Activated CD8-positive, alpha-beta T cell treated with anti-CD3 and anti-CD28 coated beads, Interleukin-2, amount 10 ng/mL, durations not matched to agents 7 days and 5 days (primary cell): ENCODE results near the gene ZNF837. TPM values are rescaled to one million over a fixed set of nuclear protein-coding genes. Genes with fewer than 3 reads are reported as not detected.
"Not testable (repeated sequence)": the region's sequence is repeated elsewhere in the genome, so short reads cannot be mapped to it uniquely, and the experiment has no call there.

Experiments
- ATAC-seq: fragments of 150-1000 bp; cut with Tn5 transposase; one replicate; pipeline ENCODE4 v1.10.0; 2021; ENCODE audit warnings: moderate library complexity
- CTCF ChIA-PET: fragments of 350-600 bp; sonication (Branson Sonifier 250); formaldehyde crosslinking; loops from one replicate; lab custom pipeline; 2021; ENCODE audit warnings: antibody characterized with exemption; lab: Charles Lee
- POLR2A ChIA-PET: fragments of 350-600 bp; sonication (Branson Sonifier 250); formaldehyde crosslinking; loops from one replicate; lab custom pipeline; 2021; ENCODE audit warnings: antibody characterized with exemption; lab: Charles Lee
- DNase-seq: peaks from one replicate; pipeline ENCODE4 v3.0.0-alpha.2; 2020
- H3K27ac Mint-ChIP-seq: one replicate; pipeline ENCODE4 v1.8.0; 2021; ENCODE audit warnings: mild to moderate bottlenecking, mixed read lengths
- H3K27me3 Mint-ChIP-seq: one replicate; pipeline ENCODE4 v1.8.0; 2021; ENCODE audit warnings: low read depth, mixed read lengths
- H3K36me3 Mint-ChIP-seq: one replicate; pipeline ENCODE4 v1.8.0; 2021; ENCODE audit warnings: low read depth, mixed read lengths
- H3K4me1 Mint-ChIP-seq: one replicate; pipeline ENCODE4 v1.8.0; 2021; ENCODE audit warnings: low read depth, mixed read lengths
- H3K4me3 Mint-ChIP-seq: one replicate; pipeline ENCODE4 v1.8.0; 2021; ENCODE audit warnings: mild to moderate bottlenecking, mixed read lengths
- H3K9me3 Mint-ChIP-seq: one replicate; pipeline ENCODE4 v1.8.0; 2022; ENCODE audit warnings: mixed read lengths; ENCODE audit not compliant: insufficient read depth
- total RNA-seq, 2 experiments: library from RNA; stranded (reverse); gene quantifications; one replicate each; pipeline ENCODE4 v1.2.3, GENCODE V29; 2021

ZNF837 gene
- total RNA-seq, 2 experiments from 2014 or later: 1.3 to 1.5 TPM

DNA sequence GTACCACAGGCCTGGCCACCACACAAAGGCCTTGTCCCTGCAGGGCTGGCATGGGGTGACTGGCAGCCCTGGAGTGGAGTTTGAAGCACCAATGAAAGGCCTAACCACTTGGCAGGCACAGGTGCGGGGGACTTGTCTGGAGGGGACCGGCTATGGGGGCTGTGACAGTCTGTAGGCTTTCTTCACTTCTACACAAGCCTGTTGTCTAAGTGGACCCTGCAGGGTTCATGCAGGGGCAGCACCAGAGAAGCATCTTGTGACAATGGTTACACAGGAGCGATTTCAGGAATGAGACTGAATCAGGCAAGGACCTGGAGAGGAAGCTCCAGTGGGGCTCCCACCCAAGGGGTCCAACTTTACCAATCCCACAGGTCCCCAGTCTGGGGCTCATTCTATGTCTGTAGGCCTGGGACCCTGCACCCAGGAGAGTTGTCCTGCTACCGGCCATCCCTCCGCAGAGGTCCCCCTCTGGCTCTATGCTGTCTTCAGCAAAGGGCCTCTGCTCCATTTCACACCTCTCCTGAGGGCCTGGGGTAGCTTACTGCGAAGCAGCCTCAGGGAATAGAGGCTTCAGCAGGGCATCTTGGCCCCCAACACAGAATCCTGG, 2.3 kb upstream of the ZNF837 start:
- H3K27me3 Mint-ChIP-seq: no peaks in the 10 kb centered on the region
- ATAC-seq (no peak), DNase-seq (no peak)
- peaks cover 44% of the 10 kb centered on the region for H3K4me1 Mint-ChIP-seq
- peak overlapping the region; percentile 40 for H3K4me3 Mint-ChIP-seq
- CTCF ChIA-PET: interaction anchor here (1.3 kb wide), 1 partner anchor 36 kb away, joined by 3 read pairs; no protein-coding TSS in a partner anchor
- peaks cover 10% of the 10 kb centered on the region for H3K36me3 Mint-ChIP-seq
- peak overlapping the region; percentile 49 for H3K27ac Mint-ChIP-seq
- POLR2A ChIA-PET: no interaction called here
- H3K9me3 Mint-ChIP-seq: no peaks in the 10 kb centered on the region

DNA sequence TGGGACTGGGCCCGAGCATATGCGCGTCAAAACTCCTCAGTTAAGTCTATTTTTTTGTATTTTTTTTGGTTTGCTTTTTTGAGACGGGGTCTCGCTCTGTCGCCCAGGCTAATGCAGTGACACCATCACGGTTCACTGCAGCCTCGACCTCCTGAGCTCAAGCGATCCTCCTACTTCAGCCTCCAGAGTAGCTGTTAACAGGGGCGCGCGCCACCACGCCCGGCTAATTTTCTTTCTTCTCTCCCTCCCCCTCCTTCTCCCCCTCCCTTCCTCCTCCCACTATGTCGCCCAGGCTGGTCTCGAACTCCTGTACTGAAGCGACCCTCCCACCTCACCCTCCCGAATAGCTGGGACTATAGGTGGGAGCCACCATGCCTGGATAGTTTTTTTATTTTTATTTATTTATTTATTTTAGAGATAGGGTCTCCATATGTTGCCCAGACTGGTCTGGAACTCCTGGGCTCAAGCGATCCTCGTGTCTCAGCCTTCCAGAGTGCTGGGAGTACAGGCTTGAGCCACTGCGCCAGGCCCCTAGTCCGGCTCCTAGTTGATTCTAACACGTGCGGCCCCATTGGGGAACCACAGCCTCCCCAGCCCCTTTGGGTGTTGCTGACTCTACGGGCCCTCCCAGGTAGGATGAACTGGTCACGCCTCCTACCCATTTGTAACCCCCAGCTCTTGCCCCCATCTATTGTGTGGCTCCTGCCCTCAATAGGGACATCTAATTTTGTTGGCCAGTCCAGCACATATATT, 806 bp upstream of the ZNF837 start:
- Mint-ChIP-seq H3K27me3 (no peaks in the 10 kb centered on the region), H3K27ac (peak overlapping the region; percentile 94), H3K4me3 (peak overlapping the region; percentile 82), H3K9me3 (no peaks in the 10 kb centered on the region), H3K4me1 (peaks cover 40% of the 10 kb centered on the region), H3K36me3 (no peaks in the 10 kb centered on the region)
- ATAC-seq (no peak), DNase-seq (no peak)
- POLR2A ChIA-PET: interaction anchor here (1.0 kb wide), 2 partner anchors 25 to 34 kb away, joined by 3 read pairs; no protein-coding TSS in a partner anchor
- CTCF ChIA-PET: interaction anchor here (0.7 to 1.3 kb wide), 2 partner anchors 27 to 34 kb away, joined by 3 read pairs; partner anchors contain the start of gene ZNF584

DNA sequence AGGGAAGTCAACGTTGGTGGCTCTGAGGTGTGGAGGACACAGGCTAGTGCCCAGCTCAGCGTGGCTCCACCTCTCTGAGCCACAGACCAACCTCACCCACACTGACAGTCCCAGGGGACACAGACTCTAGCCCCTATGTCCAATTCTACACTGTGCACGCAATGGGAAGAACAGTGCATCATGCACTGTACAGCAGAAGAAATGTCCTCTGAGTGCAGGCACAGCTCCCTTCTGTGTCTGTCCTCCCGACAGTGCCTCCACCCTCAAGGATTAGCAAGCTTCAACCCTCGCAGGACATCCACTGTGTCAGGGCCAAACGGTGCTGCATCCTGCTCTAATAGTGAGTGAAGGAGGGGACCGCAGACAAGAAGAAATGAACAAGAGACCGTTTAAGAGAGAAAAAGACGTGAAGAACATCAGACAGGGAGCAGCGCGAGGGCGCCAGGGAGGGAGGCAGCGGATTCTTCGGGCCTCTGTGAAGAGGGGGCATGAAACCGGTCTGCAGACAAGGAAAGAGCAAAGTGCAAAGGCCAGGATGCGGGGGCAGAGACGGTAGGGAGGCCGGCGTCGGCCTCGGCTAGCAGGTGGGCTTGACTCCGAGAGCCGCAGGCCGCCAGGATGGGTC, 681 bp downstream of the ZNF837 start:
- Mint-ChIP-seq H3K36me3 (no peaks in the 10 kb centered on the region), H3K4me3 (peak overlapping the region; percentile 82), H3K9me3 (no peaks in the 10 kb centered on the region), H3K4me1 (peaks cover 32% of the 10 kb centered on the region), H3K27me3 (no peaks in the 10 kb centered on the region), H3K27ac (peak overlapping the region; percentile 94)
- ATAC-seq (no peak), DNase-seq (no peak)
- POLR2A ChIA-PET: interaction anchor here (0.9 to 1.5 kb wide), 3 partner anchors 16 to 33 kb away, joined by 4 to 15 read pairs (median 4); partner anchors contain the start of gene ZNF497
- CTCF ChIA-PET: interaction anchor here (0.5 to 0.8 kb wide), 2 partner anchors 8 to 17 kb away, joined by 3 read pairs; partner anchors contain the start of gene ZNF497

DNA sequence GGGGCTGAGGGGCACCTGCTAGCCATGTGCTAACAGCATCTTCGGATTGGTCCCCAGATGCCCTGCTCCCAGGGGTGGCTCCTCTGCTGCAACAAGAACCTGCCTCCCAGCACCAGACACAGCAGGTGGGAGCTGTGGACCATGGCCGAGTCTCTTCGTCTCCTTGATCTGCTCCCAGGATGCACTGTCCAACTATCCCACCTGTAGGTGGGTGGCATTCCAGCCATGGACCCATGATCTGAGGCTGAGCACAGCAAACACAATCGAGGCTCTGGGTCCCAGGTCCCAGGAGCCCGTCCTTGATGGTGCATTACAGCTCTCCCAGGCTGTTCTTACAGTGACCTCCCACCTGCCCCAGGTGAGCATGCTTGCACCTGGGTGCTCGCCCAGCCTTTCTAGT, 1.6 kb downstream of the ZNF837 start:
- no peak for DNase-seq
- no peaks in the 10 kb centered on the region for H3K36me3 Mint-ChIP-seq
- ATAC-seq: no peak
- H3K9me3 Mint-ChIP-seq: no peaks in the 10 kb centered on the region
- peak overlapping the region; percentile 94 for H3K27ac Mint-ChIP-seq
- POLR2A ChIA-PET: interaction anchor here (0.9 to 1.5 kb wide), 3 partner anchors 15 to 32 kb away, joined by 4 to 15 read pairs (median 4); partner anchors contain the start of gene ZNF497
- H3K4me3 Mint-ChIP-seq: peak overlapping the region; percentile 82
- H3K27me3 Mint-ChIP-seq: no peaks in the 10 kb centered on the region
- CTCF ChIA-PET: interaction anchor here (0.8 kb wide), 1 partner anchor 16 kb away, joined by 3 read pairs; the partner anchor contains the start of gene ZNF497
- peaks cover 28% of the 10 kb centered on the region for H3K4me1 Mint-ChIP-seq

DNA sequence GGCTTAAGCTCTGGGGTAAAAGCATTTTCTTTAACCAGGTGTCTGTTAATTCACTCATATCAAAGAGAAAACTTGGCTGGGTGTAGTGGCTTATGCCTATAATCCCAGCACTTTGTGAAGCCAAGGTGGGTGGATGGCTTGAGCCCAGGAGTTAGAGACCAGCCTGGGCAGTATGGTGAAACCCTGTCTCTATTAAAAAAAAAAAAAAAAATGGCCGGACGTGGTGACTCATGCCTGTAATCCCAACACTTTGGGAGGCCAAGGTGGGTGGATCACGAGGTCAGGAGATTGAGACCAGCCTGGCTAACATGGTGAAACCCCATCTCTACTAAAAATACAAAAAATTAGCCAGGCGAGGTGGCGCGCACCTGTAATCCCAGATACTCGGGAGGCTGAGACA, 4.1 kb downstream of the ZNF837 start:
- peaks cover 11% of the 10 kb centered on the region for H3K4me1 Mint-ChIP-seq
- CTCF ChIA-PET, H3K27ac Mint-ChIP-seq, H3K36me3 Mint-ChIP-seq, H3K27me3 Mint-ChIP-seq, H3K4me3 Mint-ChIP-seq, ATAC-seq, DNase-seq, H3K9me3 Mint-ChIP-seq: not testable (repeated sequence)
- POLR2A ChIA-PET: interaction anchor here (1.3 kb wide), 1 partner anchor 15 kb away, joined by 4 read pairs; no protein-coding TSS in a partner anchor

DNA sequence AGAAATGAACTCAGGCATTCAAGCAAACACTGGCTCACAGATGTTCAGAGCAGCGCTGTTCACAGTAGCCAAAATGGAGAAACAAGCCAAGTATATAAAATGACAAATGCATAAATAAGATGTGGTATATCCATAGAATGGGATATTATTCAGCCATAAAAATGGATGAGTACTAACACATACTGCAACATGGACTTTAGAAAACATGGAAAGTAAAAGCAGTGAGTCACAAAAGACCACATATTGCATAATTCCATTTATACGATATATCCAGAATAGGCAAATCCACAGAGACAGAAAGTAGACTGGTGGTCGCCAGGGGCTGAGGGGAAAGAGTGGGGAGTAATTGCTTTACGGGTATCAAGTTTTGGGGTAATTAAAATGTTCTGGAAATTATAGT, 6.6 kb downstream of the ZNF837 start:
- DNase-seq (no peak), ATAC-seq (no peak)
- ChIA-PET CTCF (no interaction called here), POLR2A (interaction anchor here (0.7 to 1.2 kb wide), 2 partner anchors 11 to 18 kb away, joined by 3 read pairs; partner anchors contain the start of gene ZNF497)
- Mint-ChIP-seq H3K4me3 (no peak overlapping the region), H3K27me3 (no peaks in the 10 kb centered on the region), H3K27ac (no peak overlapping the region), H3K4me1 (no peaks in the 10 kb centered on the region), H3K36me3 (no peaks in the 10 kb centered on the region), H3K9me3 (no peaks in the 10 kb centered on the region)

DNA sequence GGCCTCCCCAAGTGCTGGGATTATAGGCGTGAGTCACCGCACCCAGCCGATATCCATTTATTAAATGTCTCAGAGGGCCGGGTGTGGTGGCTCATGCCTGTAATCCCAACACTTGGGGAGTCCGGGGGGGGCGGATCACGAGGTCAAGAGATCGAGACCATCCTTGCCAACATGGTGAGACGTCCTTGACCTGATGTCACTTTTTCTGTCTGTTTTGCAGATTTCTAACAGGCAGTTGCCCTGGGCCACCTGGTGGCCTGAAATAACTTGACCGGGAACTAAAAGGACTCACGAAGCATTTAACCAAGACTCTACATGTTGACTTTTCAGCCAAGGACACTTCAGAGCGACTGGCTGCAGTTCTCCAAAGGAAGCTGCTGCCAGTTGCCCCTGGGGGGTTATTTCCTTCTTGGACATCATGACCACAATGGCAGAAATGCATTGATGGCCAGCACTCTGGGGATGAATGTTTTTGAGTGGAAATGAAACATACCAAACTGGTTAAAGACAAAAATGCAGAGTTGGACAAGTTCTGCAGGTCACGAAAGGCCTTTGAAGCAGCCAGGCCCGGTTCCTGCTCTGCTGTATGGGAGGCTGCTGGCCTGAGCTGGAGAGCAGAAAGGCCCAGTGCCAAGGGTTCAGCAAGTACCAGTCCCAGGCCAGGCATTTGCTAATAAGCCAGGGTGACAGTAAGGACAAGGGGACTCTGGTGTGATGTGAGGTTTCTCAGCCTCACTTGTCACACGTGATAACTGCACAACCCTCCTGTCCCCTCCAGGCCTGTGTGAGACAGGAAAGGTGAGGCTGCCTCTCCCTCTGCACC, 8.3 kb downstream of the ZNF837 start:
- Mint-ChIP-seq H3K27ac (no peak overlapping the region), H3K4me1 (no peaks in the 10 kb centered on the region), H3K36me3 (no peaks in the 10 kb centered on the region), H3K4me3 (no peak overlapping the region), H3K27me3 (no peaks in the 10 kb centered on the region), H3K9me3 (no peaks in the 10 kb centered on the region)
- POLR2A ChIA-PET: interaction anchor here (1.2 kb wide), 1 partner anchor 10 kb away, joined by 3 read pairs; the partner anchor contains the start of gene ZNF497
- DNase-seq: no peak
- ATAC-seq: no peak
- CTCF ChIA-PET: interaction anchor here (0.7 kb wide), 1 partner anchor 7 kb away, joined by 3 read pairs; no protein-coding TSS in a partner anchor

DNA sequence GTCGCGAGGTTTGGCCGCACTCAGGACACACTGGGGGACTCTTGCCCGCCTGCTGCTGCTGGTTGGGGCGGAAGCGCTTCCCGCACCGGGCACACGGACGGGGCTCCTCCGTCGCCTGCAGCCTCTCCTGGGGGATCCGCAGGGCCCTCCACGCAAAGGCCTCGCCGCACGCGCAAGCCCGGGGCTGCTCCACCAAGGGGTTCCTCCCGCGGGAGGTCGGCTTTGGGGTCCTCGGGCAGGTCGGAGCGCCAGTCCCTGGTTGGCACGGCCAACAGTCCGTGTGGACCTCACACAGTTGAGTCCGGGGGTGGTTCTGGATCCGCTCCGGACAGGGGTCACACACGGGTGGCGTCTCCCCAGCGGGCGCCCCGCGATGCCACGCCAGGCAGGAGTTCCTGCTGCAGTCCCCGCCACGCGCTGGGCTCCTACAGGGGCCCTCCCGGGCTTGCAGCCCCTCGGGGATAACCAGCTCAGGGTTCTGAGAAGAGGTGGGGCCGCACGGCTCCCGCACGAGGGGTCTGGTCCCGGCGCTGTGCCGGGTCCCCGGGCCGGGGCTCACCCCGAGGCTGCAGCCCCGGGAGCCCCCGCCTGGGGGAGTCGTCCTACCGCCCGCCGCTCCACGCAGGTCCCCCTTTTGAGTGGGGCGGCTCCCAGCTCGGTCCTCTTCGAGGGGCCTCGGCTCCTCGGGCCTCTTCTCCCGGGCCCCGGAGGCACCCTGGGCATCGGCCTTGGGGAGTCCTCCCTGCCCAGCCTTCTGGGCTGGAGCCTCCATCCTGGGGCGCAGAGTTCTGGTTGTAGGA, 12.1 kb downstream of the ZNF837 start:
- ChIA-PET POLR2A (no interaction called here), CTCF (no interaction called here)
- DNase-seq: no peak
- ATAC-seq: no peak
- H3K4me3 Mint-ChIP-seq: no peak overlapping the region
- no peaks in the 10 kb centered on the region for H3K9me3 Mint-ChIP-seq
- H3K4me1 Mint-ChIP-seq: peaks cover 4% of the 10 kb centered on the region
- H3K27me3 Mint-ChIP-seq: no peaks in the 10 kb centered on the region
- no peak overlapping the region for H3K27ac Mint-ChIP-seq
- no peaks in the 10 kb centered on the region for H3K36me3 Mint-ChIP-seq

DNA sequence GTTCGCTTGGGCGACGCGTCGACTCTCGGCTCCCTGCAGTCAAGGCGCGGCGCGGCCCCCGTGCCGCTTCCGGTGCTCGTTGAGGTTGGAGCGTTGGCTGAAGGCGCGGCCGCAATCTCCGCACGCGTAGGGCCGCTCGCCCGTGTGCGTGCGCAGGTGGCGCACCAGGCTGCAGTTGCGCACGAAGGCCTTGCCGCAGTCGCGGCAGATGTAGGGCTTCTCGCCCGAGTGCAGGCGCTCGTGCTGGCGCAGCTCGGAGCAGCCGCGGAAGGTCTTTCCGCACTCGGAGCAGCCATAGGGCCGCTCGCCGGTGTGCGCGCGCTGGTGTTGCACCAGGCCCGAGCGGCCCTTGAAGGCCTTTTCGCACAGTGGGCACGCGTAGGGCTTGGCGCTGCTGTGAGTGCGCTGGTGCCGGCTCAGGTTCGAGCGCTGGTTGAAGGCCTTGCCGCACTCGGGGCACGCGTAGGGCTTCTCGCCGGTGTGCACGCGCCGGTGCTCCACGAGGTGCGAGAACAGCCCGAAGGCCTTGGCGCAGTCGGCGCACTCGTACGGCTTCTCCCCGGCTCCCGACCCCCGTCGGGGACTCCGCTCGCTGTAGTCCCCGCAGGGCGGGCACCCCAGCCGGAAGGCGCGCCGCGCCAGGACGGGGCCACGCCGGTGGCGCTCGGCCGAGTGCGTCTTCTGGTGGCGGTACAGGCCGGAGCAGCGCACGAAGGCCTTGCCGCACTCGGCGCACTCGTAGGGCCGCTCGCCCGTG, 13.0 kb downstream of the ZNF837 start:
- POLR2A ChIA-PET: no interaction called here
- DNase-seq: no peak
- no peak for ATAC-seq
- H3K4me3 Mint-ChIP-seq: no peak overlapping the region
- H3K27ac Mint-ChIP-seq: no peak overlapping the region
- no peaks in the 10 kb centered on the region for H3K36me3 Mint-ChIP-seq
- no peaks in the 10 kb centered on the region for H3K9me3 Mint-ChIP-seq
- peaks cover 7% of the 10 kb centered on the region for H3K4me1 Mint-ChIP-seq
- CTCF ChIA-PET: no interaction called here
- no peaks in the 10 kb centered on the region for H3K27me3 Mint-ChIP-seq
